Activated CD4-positive, alpha-beta T cell treated with anti-CD3 and anti-CD28 coated beads, Interleukin-2, amount 50 U/mL, for 1 hour (primary cell): ENCODE data around the gene MICU1.
"Not testable (repeated sequence)": the region's sequence is repeated elsewhere in the genome, so short reads cannot be mapped to it uniquely, and the experiment has no call there.

Experiments used
- DNase-seq: peaks from one replicate; pipeline ENCODE4 v3.0.0-alpha.2; 2020

The MICU1 gene

DNA sequence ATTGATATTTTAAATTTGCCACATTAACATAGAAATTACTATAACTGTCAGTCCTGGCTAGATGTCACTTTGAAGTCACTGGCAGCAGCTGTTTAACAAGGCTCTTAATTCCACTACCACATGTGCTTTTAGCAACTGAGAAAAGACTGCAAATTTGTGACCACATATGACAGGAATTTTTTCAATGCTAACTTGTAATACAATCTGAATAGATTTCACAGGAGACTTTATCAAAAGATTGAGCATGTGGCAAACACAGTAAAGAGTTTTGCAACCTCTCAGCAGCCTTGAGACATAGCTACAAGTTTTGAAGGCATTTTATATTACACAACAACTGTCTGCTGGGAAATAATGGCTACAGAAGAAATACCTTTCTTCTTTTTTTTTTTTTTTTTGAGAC, 73.0 kb downstream of the MICU1 start:
- DNase-seq, result no peak

DNA sequence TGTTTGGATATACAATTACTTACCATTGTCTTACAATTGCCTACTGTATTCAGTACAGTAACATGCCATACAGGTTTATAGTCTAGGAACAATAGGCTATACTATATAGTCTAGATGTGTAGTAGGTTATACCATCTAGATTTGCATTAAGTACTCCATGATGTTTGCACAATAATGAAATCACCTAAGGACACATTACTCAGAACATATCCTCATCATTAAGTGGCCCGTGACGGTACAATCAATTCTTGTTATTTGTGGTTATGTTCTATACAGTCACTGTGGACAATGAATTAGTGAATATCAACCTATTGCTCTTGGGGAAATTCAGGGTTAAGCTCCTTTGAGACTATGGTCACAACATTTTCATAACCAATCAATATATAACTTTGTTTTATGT, 75.6 kb downstream of the MICU1 start:
- no peak for DNase-seq

GRCh38 chr10:72545546-72545945, 80.3 kb downstream of the MICU1 start:
- no peak for DNase-seq

- DNase-seq, result not testable (repeated sequence)
Measured at GRCh38 chr10:72543855-72544254, 82.0 kb downstream of the MICU1 start.

DNA sequence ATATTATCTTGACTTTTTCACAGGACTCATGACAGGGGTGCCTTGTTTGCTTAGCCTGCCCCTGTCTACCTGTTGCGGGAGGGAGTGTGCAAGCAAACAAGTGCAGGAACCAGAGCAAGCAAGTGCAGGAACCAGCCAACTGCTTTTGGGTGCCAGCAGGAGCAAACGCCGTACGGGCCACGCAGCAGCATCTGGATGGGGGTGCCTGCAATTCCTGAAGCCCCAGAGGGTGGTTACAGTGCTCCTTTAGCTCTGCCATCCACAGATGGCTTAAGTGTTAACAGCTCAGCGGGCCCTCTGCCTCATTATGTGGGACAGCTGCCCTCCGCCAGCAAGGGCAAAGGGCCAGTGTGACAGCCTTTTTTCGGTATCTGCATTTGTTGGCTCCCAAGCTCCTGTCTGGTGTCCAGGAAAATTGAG, 83.5 kb downstream of the MICU1 start:
- DNase-seq, result no peak

GRCh38 chr10:72541337-72541736, 84.5 kb downstream of the MICU1 start:
- DNase-seq, result no peak

GRCh38 chr10:72540193-72540807, 85.6 kb downstream of the MICU1 start:
- DNase-seq, result no peak

- no peak for DNase-seq
Measured at GRCh38 chr10:72539137-72539536, 86.7 kb downstream of the MICU1 start.

- no peak for DNase-seq
Measured at GRCh38 chr10:72525689-72526088, 100.2 kb downstream of the MICU1 start.

GRCh38 chr10:72525277-72525676, 100.6 kb downstream of the MICU1 start:
- DNase-seq, result no peak

GRCh38 chr10:72524489-72524888, 101.4 kb downstream of the MICU1 start:
- no peak for DNase-seq

- no peak for DNase-seq
Measured at GRCh38 chr10:72523932-72524396, 101.9 kb downstream of the MICU1 start.

DNA sequence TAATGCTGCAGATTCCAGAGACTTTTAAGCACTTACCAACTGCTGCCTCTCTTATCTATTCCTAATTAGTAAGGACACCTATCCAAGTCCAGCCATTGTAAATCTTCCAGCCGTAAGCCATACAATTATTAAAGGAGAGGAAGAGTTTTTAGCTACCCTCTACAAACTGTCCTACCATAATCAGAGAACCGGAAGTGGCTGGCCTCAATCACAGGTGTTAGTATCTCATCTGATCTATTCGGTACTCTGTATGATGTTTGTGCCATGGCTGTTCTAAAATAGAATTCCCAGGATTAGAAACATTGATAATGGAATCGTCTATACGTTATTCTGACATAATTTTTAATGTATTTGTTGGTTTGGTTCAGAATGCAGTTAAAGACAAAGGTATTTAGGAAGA, 102.8 kb downstream of the MICU1 start:
- DNase-seq, result no peak

- DNase-seq, result no peak
Measured at GRCh38 chr10:72517244-72517643, 108.6 kb downstream of the MICU1 start.

GRCh38 chr10:72515455-72515854, 110.4 kb downstream of the MICU1 start:
- DNase-seq, result no peak

DNA sequence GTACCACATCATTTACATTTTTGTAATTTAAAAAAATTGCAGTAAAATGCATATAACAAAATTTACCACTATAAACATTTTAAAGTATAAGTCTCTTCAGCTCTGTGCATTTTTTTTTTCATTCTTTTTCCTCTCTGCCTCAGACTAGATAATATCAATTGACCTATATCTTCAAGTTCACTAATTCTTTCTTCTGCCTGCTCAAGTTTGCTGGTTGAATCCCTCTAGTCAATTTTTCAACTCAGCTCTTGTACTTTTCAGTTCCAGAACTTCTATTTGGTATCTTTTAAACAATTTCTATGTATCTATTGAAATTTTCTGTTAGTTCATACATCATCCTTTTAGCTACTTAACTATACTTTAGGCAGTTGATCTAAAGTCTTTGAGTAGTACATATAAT, 112.0 kb downstream of the MICU1 start:
- no peak for DNase-seq

- no peak for DNase-seq
Measured at GRCh38 chr10:72511459-72511858, 114.4 kb downstream of the MICU1 start.

- DNase-seq, result no peak
Measured at GRCh38 chr10:72509941-72510340, 115.9 kb downstream of the MICU1 start.

DNA sequence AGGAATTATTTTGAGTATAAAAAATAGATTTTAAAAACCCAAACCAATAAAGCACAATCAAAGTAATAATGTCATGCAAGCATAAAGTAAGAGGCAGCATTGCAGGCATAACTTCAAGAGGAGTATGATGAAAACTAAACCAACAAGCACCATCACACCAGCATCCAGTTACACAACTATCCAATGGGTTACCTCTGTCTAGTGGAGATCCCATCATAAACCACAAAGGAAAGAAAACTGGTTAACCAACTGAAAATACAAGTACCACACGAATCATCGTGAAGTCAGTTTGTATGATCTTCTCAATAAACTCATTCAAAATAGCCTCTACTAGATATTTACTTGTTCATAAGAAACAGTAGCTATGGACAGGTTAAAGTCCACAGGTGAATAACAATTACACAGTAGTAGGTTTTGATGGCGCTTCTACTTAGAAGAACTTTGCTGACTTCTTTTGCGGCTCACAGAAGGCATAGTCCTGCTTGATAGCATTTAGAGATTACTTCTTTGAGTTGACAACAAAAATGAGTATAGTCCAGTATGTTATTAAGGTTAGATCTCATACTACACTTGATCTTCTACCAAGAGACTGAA, 116.6 kb downstream of the MICU1 start:
- no peak for DNase-seq

- DNase-seq, result no peak
Measured at GRCh38 chr10:72508033-72508432, 117.8 kb downstream of the MICU1 start.

DNA sequence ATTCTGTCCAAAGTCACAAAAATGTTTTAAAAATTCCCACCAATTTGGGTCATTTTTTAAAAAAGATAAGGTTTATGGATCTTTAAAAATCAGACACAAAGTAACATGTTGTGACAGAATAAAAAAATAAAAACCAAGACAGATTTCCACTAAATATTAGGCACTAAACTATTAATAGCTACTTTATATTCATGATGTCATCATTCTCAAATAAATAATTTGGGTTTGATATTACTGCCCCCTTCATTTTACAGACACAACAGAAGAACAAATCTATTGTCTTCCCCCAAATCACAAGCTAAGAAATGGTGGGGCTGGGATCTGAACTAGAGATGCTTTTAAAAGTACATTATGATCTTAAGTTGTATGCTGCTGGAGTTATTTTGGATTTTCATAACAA, 119.4 kb downstream of the MICU1 start:
- DNase-seq, result no peak

GRCh38 chr10:72505435-72505834, 120.4 kb downstream of the MICU1 start:
- no peak for DNase-seq

DNA sequence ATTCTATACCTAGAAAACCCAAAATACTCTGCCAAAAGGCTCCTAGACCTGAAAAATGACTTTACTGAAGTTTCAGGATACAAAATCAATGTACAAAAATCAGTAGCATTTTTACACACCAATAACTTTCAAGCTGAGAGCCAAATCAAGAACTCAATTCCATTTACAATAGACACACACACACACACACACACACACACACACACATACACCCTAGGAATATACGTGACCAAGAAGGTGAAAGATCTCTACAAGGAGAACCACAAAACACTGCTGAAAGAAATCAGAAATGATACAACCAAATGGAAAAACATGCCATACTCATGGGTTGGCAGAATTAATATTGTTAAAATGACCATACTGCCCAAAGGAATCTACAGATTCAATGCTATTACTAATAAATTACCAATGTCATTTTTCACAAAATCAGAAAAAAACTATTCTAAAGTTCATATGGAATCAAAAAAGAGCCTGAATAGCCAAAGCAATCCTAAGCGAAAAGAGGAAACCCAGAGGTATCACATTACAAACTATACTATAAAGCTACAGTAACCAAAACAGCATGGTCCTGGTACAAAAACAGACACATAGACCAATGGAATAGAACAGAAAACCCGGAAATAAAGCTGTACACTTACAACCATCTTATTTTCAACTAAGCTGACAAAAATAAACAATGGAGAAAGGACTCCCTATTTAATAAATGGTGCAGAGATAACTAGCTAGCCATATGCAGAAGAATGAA, 122.0 kb downstream of the MICU1 start:
- DNase-seq, result no peak

DNA sequence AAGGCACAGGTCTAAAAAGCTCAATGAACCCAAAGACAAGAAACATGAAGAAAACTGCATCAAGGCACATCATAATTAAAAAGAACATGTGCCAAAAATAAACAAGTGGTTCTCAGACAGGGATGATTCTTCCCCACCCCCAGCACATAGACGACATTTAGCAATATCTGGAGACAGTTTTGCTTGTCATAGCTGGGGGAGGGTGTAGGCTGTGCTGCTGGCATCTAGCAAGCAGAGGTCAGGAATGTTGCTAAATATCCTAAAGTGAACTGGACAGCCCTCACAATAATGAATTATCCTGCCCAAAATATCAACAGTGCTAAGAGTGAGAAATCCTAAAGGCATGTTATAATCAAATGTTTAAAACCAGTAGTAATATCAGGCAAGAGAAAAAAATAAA, 122.6 kb downstream of the MICU1 start:
- no peak for DNase-seq
